Mucosa of descending colon (tissue), 3 donors: ENCODE results near the gene FOXC1. TPM values are rescaled to one million over a fixed set of nuclear protein-coding genes. Genes with fewer than 3 reads are reported as not detected.

Experiments used
- ATAC-seq: fragments of 200-7000 bp; cut with Tn5 transposase; one replicate; pipeline ENCODE4 v1.9.1; 2020; ENCODE audit warnings: mild to moderate bottlenecking, moderate library complexity
- DNase-seq, 3 donors: peaks; one replicate each; pipeline ENCODE4 v3.0.0-alpha.2; 2020
- H3K36me3 ChIP-seq: fragments of 200-600 bp; one replicate; pipeline ENCODE4 v1.8.0; 2021; ENCODE audit warnings: low read depth, mild to moderate bottlenecking
- H3K4me1 ChIP-seq: fragments of 200-600 bp; one replicate; pipeline ENCODE4 v1.8.0; 2021; ENCODE audit warnings: low read depth, mild to moderate bottlenecking
- H3K4me3 ChIP-seq: fragments of 200-600 bp; one replicate; pipeline ENCODE4 v1.8.0; 2021; ENCODE audit warnings: mild to moderate bottlenecking
- H3K9me3 ChIP-seq: fragments of 200-600 bp; one replicate; pipeline ENCODE4 v1.8.0; 2021; ENCODE audit warnings: mild to moderate bottlenecking
- intact Hi-C, 2 donors: fragments of 100-400 bp; cut with DNase I in 1 of 2; cut with micrococcal nuclease in 1 of 2; formaldehyde crosslinking; loops; one replicate each; pipeline versions ENCODE4 v1.11.0 to v1.11.1; 2022; cut with DNase I, micrococcal nuclease
- total RNA-seq, 3 donors: library from RNA; stranded (reverse); fragmentation: NEBNext Ultra II Directional in 2 of 3; extraction: Animal tissue kit (Norgen Biotek cat#: 25700) in 2 of 3; gene quantifications; one replicate each; pipeline versions ENCODE4 v1.2.1 to v1.2.4, GENCODE V29; 2021 to 2023
- TF ChIP-seq, protein P1 (sequence below): fragments of 200-600 bp; IDR thresholded peaks from one replicate; pipeline ENCODE4 v1.8.0; 2022; ENCODE audit warnings: antibody characterized with exemption, mild to moderate bottlenecking
- donor health status: DM: no; HTN: no; CAD: no; lungs with moderate emphysema.
- donor health status: DM: no; HTN: no; CAD: no.
- donor health status: DM: no; HTN: yes; CAD: no.

Gene FOXC1
- total RNA-seq, 3 donors from 2014 or later: 1.1 to 1.7 (median 1.6) TPM

DNA sequence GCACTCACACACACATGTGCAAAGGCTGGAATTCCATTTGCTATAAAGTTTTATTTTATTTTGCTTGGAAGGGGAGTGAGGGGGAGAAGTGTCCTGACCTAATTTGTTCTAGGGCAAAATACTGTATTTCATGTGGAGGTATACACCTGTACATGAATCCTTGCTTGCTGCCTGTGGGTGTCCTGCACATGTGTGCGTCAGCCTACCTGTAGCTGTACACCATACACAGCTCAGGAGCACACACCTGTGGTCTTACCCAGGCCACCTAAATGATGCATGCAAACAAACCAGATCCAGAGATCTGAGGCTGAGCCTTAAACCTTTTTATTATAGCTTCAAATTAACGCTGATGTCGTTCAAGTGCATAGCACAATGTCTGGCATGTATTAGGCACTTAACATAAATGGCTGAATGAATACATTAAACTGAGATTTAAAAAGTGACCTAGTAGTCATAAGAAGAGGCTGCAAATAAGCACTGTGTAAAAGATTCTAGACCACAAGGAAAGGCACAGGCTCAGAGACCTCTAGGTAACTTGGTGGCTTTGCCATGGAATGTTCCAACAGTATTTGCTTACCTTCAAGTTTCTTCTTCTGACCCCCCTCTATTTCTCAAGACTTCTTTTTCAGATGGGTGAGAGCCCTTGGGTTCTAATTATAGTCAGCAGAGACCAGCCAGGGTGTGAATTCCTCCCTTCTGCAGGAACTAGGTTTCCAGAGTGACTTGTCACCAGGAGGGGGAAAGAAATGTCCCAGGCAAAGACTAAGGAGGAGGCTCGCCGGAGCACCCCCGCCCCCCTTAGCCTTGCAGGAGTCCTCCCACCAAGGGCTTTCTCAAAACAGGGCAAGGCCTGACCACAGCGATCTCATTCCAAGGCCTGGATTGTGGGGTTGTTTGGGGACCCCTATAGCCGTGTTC is 13.4 kb downstream of the FOXC1 start:
- H3K36me3 ChIP-seq: no peaks in the 10 kb centered on the region
- TF ChIP-seq, protein P1, sequence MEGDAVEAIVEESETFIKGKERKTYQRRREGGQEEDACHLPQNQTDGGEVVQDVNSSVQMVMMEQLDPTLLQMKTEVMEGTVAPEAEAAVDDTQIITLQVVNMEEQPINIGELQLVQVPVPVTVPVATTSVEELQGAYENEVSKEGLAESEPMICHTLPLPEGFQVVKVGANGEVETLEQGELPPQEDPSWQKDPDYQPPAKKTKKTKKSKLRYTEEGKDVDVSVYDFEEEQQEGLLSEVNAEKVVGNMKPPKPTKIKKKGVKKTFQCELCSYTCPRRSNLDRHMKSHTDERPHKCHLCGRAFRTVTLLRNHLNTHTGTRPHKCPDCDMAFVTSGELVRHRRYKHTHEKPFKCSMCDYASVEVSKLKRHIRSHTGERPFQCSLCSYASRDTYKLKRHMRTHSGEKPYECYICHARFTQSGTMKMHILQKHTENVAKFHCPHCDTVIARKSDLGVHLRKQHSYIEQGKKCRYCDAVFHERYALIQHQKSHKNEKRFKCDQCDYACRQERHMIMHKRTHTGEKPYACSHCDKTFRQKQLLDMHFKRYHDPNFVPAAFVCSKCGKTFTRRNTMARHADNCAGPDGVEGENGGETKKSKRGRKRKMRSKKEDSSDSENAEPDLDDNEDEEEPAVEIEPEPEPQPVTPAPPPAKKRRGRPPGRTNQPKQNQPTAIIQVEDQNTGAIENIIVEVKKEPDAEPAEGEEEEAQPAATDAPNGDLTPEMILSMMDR: no peak
- intact Hi-C loops: no loop called here
- ATAC-seq (no peak), DNase-seq (no peak)
- peaks cover 6% of the 10 kb centered on the region for H3K4me1 ChIP-seq
- no peak overlapping the region for H3K4me3 ChIP-seq
- no peaks in the 10 kb centered on the region for H3K9me3 ChIP-seq

DNA sequence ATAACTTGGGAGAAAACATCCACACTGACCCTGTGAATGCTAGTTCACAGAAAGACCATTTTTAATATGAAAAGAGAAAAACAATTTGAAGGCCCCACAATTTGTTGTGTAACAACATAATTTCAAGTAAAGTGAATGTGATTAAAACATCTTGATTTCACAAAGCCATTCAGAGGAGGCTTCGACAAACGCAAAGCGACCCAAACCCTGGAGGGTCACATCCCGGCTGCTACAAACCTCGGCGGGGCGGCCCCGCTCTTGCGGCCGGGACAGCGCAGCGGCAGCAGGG is 14.0 kb downstream of the FOXC1 start:
- TF ChIP-seq, protein P1: no peak
- no peak for ATAC-seq
- DNase-seq: no peak
- Histone ChIP-seq H3K36me3 (no peaks in the 10 kb centered on the region), H3K9me3 (no peaks in the 10 kb centered on the region), H3K4me1 (peaks cover 6% of the 10 kb centered on the region), H3K4me3 (no peak overlapping the region)
- intact Hi-C loops: no loop called here

DNA sequence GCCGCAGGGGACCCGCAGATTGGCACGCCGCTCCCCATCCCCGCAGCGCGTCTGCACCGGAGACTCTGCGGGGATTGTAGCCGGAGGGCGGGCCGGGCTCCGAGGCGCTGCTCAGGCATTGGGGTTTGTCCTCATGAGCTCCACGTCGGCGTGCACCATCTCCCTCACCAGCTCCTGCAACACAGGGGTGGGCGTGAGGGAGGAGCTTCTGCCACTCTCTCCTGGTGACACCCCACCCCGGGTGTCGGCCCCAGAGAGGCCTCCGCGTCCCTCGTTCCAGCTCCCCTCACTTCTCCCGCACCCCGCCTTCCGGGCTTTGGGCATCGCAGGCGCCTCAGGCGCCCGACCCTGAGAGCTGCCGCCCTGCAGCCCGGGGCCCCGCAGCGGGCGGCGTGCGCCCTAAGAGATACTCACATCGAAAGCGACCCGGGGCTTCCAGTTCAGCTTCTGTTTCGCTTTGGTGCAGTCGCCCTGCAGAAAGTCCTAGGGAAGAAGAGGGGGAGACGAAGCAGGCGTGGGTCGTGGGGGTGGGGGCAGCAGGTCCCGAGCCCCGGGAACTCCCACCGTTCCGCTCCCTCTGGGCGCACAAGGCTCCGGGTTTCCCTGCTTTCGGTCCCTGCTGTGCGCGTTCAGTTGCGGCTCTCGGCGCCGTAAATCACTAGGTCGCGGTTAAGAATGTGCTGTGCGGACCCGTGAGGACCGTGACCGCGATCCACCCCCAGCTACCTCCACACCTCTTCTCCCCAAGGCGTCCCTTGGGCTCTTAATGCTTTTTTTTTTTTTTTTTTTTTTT is 14.5 kb downstream of the FOXC1 start:
- no peak for ATAC-seq

DNA sequence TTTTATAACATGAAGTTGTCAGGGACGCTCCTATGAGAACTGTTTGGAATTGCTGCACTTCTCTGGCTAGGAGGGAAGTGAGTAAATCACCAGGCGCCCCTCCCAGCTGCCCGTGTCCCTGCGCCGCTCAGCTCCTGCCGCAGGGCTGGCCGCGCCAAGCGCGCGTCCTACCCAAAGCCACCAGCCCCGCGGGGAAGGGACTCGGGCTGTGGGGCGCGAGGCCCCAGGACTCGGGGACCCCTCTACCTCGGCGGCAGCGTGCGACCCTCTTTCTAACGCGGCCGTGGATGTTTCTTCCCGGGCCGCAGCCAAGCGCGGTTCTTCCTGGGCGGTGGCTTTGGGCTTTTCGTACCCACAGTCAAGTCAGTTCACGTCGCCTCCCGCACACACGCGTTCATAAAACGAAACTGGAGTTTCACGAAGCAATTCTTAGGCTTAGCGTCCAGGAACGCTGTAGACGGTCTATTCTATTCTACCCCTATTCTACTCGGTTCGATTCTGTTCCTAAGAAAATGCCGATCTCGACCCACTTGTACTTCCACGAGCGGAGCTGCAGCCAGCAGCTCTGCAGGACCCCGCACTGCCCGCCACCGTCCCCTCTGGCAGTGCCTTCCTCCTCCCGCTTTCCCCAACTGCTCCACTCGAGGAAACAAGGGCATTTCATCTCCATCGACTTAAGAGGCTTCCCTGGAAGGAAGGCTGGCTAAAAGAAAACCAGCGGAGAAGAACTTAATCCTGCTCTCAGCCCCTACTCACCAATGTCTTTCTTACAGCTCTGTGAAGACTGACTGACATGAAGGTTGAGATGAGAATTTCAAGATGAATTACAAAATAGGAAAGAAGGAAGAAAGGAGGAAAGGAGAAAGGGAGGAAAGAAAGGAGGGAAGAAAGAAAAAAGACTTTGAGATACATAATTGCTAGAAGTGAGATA is 15.4 kb downstream of the FOXC1 start:
- Histone ChIP-seq H3K36me3 (no peaks in the 10 kb centered on the region), H3K4me1 (peaks cover 1% of the 10 kb centered on the region), H3K4me3 (no peak overlapping the region), H3K9me3 (no peaks in the 10 kb centered on the region)
- intact Hi-C loops: no loop called here
- DNase-seq (no peak), ATAC-seq (peak; percentile 53)
- TF ChIP-seq, protein P1: no peak

More for the DNA sequence above, 14.5 kb downstream of the FOXC1 start:
- peaks cover 6% of the 10 kb centered on the region for H3K4me1 ChIP-seq
- H3K9me3 ChIP-seq: no peaks in the 10 kb centered on the region
- no peak overlapping the region for H3K4me3 ChIP-seq
- no peak for DNase-seq
- H3K36me3 ChIP-seq: no peaks in the 10 kb centered on the region
- TF ChIP-seq, protein P1: no peak
- intact Hi-C loops: no loop called here

DNA sequence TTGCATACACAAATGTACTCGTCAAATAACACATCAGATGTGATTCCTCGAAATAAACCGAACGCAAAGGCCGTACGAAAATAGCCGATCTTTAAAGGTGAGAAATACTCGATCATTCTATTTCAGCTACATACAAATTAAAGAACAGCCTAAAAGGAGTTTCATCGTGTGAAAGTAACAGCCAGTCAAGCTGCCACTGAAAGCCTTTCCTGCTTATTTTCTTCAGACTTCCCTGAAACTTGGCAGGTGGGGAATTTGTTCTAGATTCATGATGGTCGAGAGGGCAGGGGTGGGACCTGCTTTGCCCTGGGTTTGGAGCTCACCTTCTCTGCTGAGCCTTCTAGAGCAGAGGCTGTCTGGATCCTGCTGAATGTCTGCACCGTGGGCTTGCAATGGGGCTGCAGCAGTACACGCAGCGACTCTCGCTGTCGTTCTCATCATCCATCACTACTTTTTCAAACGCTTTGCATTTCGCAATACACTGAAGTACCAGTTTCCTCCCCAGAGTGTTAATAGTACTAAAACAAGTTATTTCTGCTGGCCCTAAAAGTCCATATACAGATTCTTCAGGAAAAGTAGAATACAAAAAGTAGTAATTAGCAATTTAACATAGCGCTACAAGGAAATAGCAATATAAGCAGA is 16.2 kb downstream of the FOXC1 start:
- Histone ChIP-seq H3K36me3 (no peaks in the 10 kb centered on the region), H3K9me3 (no peaks in the 10 kb centered on the region), H3K4me3 (no peak overlapping the region), H3K4me1 (no peaks in the 10 kb centered on the region)
- ATAC-seq (no peak), DNase-seq (no peak)
- TF ChIP-seq, protein P1: no peak
- intact Hi-C loops: no loop called here
